Measurements from ENCODE around the gene FBXW8.

FBXW8 gene

GRCh38 chr12:117080661-117081144 is 170.0 kb downstream of the FBXW8 start:
- no peak for DNase-seq

Measured in inflammatory macrophage (primary cell).